ENCODE results near the gene CA11.

Gene CA11

GRCh38 chr19:48611872-48612271 is 34.1 kb downstream of the CA11 start:
- ATAC-seq: no peak

GRCh38 chr19:48609571-48610108 is 36.3 kb downstream of the CA11 start:
- no peak for ATAC-seq

GRCh38 chr19:48608798-48609263 is 37.2 kb downstream of the CA11 start:
- peak; percentile 62 to 72 for ATAC-seq

GRCh38 chr19:48607359-48607755 is 38.6 kb downstream of the CA11 start:
- no peak for ATAC-seq

- ATAC-seq: no peak
Measured at GRCh38 chr19:48606463-48607358, 39.3 kb downstream of the CA11 start, which contains the start of gene SPACA4. SPACA4 (plus strand) TSS chr19:48606742; CDS start chr19:48606979, 237 bp downstream.

GRCh38 chr19:48603850-48604249 is 42.1 kb downstream of the CA11 start:
- no peak for ATAC-seq

- no peak for ATAC-seq
Measured at GRCh38 chr19:48603449-48603848, 42.5 kb downstream of the CA11 start.

GRCh38 chr19:48603001-48603400 is 43.0 kb downstream of the CA11 start:
- no peak for ATAC-seq

GRCh38 chr19:48600679-48601417 is 45.1 kb downstream of the CA11 start:
- ATAC-seq: no peak

GRCh38 chr19:48598996-48599700 is 46.8 kb downstream of the CA11 start:
- no peak for ATAC-seq

GRCh38 chr19:48596679-48597465 is 49.1 kb downstream of the CA11 start:
- peak; percentile 48 to 88 for ATAC-seq

- ATAC-seq: no peak
Measured at GRCh38 chr19:48596237-48596636, 49.8 kb downstream of the CA11 start.

GRCh38 chr19:48595833-48596232 is 50.2 kb downstream of the CA11 start:
- no peak for ATAC-seq

- no peak for ATAC-seq
Measured at GRCh38 chr19:48595171-48595570, 50.8 kb downstream of the CA11 start.

GRCh38 chr19:48591021-48591420 is 55.0 kb downstream of the CA11 start:
- no peak for ATAC-seq

- peak; percentile 86 for ATAC-seq
Measured at GRCh38 chr19:48588670-48589401, 57.2 kb downstream of the CA11 start.
